ENCODE data around the gene MAP1LC3B2. TPM values are rescaled to one million over a fixed set of nuclear protein-coding genes. Genes with fewer than 3 reads are reported as not detected.
"Not testable (repeated sequence)": the region's sequence is repeated elsewhere in the genome, so short reads cannot be mapped to it uniquely, and the experiment has no call there.

The MAP1LC3B2 gene
- total RNA-seq, 1 donor from 2014 or later = 5.8 TPM

DNA sequence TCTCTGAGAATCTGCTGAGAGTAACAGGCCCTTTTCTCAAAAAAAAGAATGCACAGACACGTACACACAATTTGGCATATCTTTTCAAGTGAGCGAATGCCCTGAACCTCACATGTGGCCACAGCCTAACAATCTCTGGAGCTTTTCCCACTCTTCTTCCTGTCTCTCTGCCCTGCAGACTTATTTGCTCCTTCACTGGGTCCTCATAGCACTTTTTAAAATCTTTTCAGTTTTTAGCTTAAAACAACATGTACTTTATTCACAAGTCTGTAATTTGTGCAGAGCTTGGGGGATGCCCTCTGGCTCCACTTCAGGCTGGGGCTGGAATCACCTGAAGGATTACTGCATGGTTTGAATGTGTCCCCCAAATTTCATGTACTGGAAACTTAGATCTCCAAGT, 9.0 kb downstream of the MAP1LC3B2 start:
- no peak overlapping the region for H3K4me3 Mint-ChIP-seq (ENCODE audit: unreplicated experiment)

DNA sequence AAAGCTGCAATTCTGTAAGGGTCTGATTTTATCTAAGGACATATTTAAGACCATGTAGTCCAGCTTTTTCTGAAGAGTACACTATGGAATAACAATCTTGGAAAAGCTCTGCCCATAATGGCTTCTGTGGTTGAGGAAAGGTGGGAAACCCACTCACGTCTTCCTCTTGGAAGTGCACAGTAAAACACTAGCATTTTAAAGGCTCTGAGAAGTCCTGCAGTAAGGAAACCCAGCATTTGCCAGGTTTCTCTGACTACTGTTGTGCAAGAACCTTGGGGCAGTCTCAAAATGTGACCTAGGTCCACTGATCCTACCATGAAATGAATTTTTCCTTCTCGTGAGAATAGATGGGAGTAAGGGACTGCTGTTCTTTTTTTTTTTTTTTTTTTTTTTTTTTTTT, 11.9 kb downstream of the MAP1LC3B2 start:
- Mint-ChIP-seq H3K4me1 (ENCODE audit: low read depth, unreplicated experiment) (no peaks in the 10 kb centered on the region), H3K27ac (ENCODE audit: unreplicated experiment) (no peak overlapping the region), H3K27me3 (ENCODE audit: low read depth, unreplicated experiment) (no peaks in the 10 kb centered on the region), H3K4me3 (ENCODE audit: unreplicated experiment) (no peak overlapping the region), H3K9me3 (ENCODE audit: unreplicated experiment) (peaks cover 6% of the 10 kb centered on the region), H3K36me3 (ENCODE audit: low read depth, unreplicated experiment) (no peaks in the 10 kb centered on the region)
- H3K36me3 ChIP-seq (ENCODE audit: insufficient read depth, low read length) = no peaks in the 10 kb centered on the region
- DNase-seq (ENCODE audit: low read depth) = no peak
- H3K4me1 ChIP-seq (ENCODE audit: insufficient read depth, low read length) = no peaks in the 10 kb centered on the region
- no peak overlapping the region for H3K27ac ChIP-seq (ENCODE audit: low read depth, low read length)
- TF ChIP-seq EZH2 (IDR thresholded peaks at IDR 0.05; ENCODE audit: insufficient read depth, low read length) = no peak
- TF ChIP-seq CTCF (IDR thresholded peaks at IDR 0.05; ENCODE audit: insufficient read depth, low read depth, low read length) = no peak
- no peak overlapping the region for H3K9ac ChIP-seq (ENCODE audit: low read length)
- no peak overlapping the region for H3K4me3 ChIP-seq (ENCODE audit: insufficient read depth, low read depth, low read length)
- no peak for FAIRE-seq
- H3K79me2 ChIP-seq (ENCODE audit: insufficient read depth, low read length) = no peaks in the 10 kb centered on the region
- H3K4me2 ChIP-seq (ENCODE audit: low read length) = no peak overlapping the region
- no peaks in the 10 kb centered on the region for H3K27me3 ChIP-seq (ENCODE audit: insufficient read depth, low read length)
- no peaks in the 10 kb centered on the region for H3K9me3 ChIP-seq (ENCODE audit: insufficient read depth, low read depth, low read length)
- H2AFZ ChIP-seq (ENCODE audit: low read depth, low read length) = no peak overlapping the region
- H4K20me1 ChIP-seq (ENCODE audit: insufficient read depth, low read length) = no peaks in the 10 kb centered on the region

More for the DNA sequence above, 9.0 kb downstream of the MAP1LC3B2 start:
- TF ChIP-seq EZH2 (IDR thresholded peaks at IDR 0.05; ENCODE audit: insufficient read depth, low read length) = no peak
- TF ChIP-seq CTCF (IDR thresholded peaks at IDR 0.05; ENCODE audit: insufficient read depth, low read depth, low read length) = no peak
- H3K9ac ChIP-seq (ENCODE audit: low read length) = no peak overlapping the region
- no peaks in the 10 kb centered on the region for H3K4me1 ChIP-seq (ENCODE audit: insufficient read depth, low read length)
- no peak overlapping the region for H3K27ac ChIP-seq (ENCODE audit: low read depth, low read length)
- H3K79me2 ChIP-seq (ENCODE audit: insufficient read depth, low read length) = no peaks in the 10 kb centered on the region
- Mint-ChIP-seq H3K9me3 (ENCODE audit: unreplicated experiment) (peaks cover 15% of the 10 kb centered on the region), H3K27me3 (ENCODE audit: low read depth, unreplicated experiment) (no peaks in the 10 kb centered on the region), H3K36me3 (ENCODE audit: low read depth, unreplicated experiment) (no peaks in the 10 kb centered on the region), H3K4me1 (ENCODE audit: low read depth, unreplicated experiment) (no peaks in the 10 kb centered on the region), H3K27ac (ENCODE audit: unreplicated experiment) (no peak overlapping the region)
- no peaks in the 10 kb centered on the region for H3K36me3 ChIP-seq (ENCODE audit: insufficient read depth, low read length)
- H3K4me2 ChIP-seq (ENCODE audit: low read length) = no peak overlapping the region
- no peak overlapping the region for H2AFZ ChIP-seq (ENCODE audit: low read depth, low read length)
- no peak overlapping the region for H3K4me3 ChIP-seq (ENCODE audit: insufficient read depth, low read depth, low read length)
- no peaks in the 10 kb centered on the region for H4K20me1 ChIP-seq (ENCODE audit: insufficient read depth, low read length)
- H3K27me3 ChIP-seq (ENCODE audit: insufficient read depth, low read length) = no peaks in the 10 kb centered on the region
- no peak for DNase-seq (ENCODE audit: low read depth)
- H3K9me3 ChIP-seq (ENCODE audit: insufficient read depth, low read depth, low read length) = no peaks in the 10 kb centered on the region
- no peak for FAIRE-seq

- Histone ChIP-seq H3K27ac (ENCODE audit: low read depth, low read length) (no peak overlapping the region), H3K27me3 (ENCODE audit: insufficient read depth, low read length) (no peaks in the 10 kb centered on the region), H3K79me2 (ENCODE audit: insufficient read depth, low read length) (no peaks in the 10 kb centered on the region), H3K4me2 (ENCODE audit: low read length) (no peak overlapping the region), H4K20me1 (ENCODE audit: insufficient read depth, low read length) (no peaks in the 10 kb centered on the region), H2AFZ (ENCODE audit: low read depth, low read length) (no peak overlapping the region), H3K4me3 (ENCODE audit: insufficient read depth, low read depth, low read length) (no peak overlapping the region), H3K4me1 (ENCODE audit: insufficient read depth, low read length) (no peaks in the 10 kb centered on the region), H3K36me3 (ENCODE audit: insufficient read depth, low read length) (no peaks in the 10 kb centered on the region), H3K9ac (ENCODE audit: low read length) (no peak overlapping the region), H3K9me3 (ENCODE audit: insufficient read depth, low read depth, low read length) (no peaks in the 10 kb centered on the region)
- TF ChIP-seq EZH2 (IDR thresholded peaks at IDR 0.05; ENCODE audit: insufficient read depth, low read length) = no peak
- Mint-ChIP-seq H3K36me3 (ENCODE audit: low read depth, unreplicated experiment) (no peaks in the 10 kb centered on the region), H3K27ac (ENCODE audit: unreplicated experiment) (no peak overlapping the region), H3K27me3 (ENCODE audit: low read depth, unreplicated experiment) (no peaks in the 10 kb centered on the region), H3K4me1 (ENCODE audit: low read depth, unreplicated experiment) (no peaks in the 10 kb centered on the region), H3K9me3 (ENCODE audit: unreplicated experiment) (peaks cover 6% of the 10 kb centered on the region), H3K4me3 (ENCODE audit: unreplicated experiment) (no peak overlapping the region)
- DNase-seq (ENCODE audit: low read depth) = no peak
- FAIRE-seq = no peak
Measured at GRCh38 chr12:116573776-116574175, 14.6 kb downstream of the MAP1LC3B2 start.

DNA sequence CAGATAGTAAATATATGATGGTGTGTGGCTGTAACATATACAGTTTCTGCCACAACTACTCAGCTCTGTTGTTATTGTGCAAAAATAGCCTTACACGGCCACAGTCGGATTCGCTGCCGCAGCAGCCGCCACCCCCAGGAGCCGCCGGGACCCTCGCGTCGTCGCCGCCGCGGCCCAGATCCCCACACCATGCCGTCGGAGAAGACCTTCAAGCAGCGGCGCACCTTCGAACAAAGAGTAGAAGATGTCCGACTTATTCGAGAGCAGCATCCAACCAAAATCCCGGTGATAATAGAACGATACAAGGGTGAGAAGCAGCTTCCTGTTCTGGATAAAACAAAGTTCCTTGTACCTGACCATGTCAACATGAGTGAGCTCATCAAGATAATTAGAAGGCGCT, 16.6 kb downstream of the MAP1LC3B2 start:
- H3K79me2 ChIP-seq (ENCODE audit: insufficient read depth, low read length); H3K36me3 ChIP-seq (ENCODE audit: insufficient read depth, low read length); H3K4me1 ChIP-seq (ENCODE audit: insufficient read depth, low read length); H3K4me2 ChIP-seq (ENCODE audit: low read length); H3K4me3 ChIP-seq (ENCODE audit: insufficient read depth, low read depth, low read length); H4K20me1 ChIP-seq (ENCODE audit: insufficient read depth, low read length); H3K4me3 Mint-ChIP-seq (ENCODE audit: unreplicated experiment); FAIRE-seq; H2AFZ ChIP-seq (ENCODE audit: low read depth, low read length); H3K27me3 ChIP-seq (ENCODE audit: insufficient read depth, low read length); H3K9ac ChIP-seq (ENCODE audit: low read length); H3K9me3 Mint-ChIP-seq (ENCODE audit: unreplicated experiment); H3K36me3 Mint-ChIP-seq (ENCODE audit: low read depth, unreplicated experiment); H3K4me1 Mint-ChIP-seq (ENCODE audit: low read depth, unreplicated experiment); H3K9me3 ChIP-seq (ENCODE audit: insufficient read depth, low read depth, low read length); DNase-seq (ENCODE audit: low read depth); H3K27me3 Mint-ChIP-seq (ENCODE audit: low read depth, unreplicated experiment); H3K27ac ChIP-seq (ENCODE audit: low read depth, low read length); H3K27ac Mint-ChIP-seq (ENCODE audit: unreplicated experiment): not testable (repeated sequence)
